ENCODE results near the gene CLEC11A.
A peak's percentile ranks its signal among the peaks of the same experiment; 100 is the strongest.

CLEC11A gene

GRCh38 chr19:50723069-50723468 lies at the start of gene CLEC11A:
CLEC11A (plus strand) TSS chr19:50723364; CDS start chr19:50723526, 162 bp downstream.
- Mint-ChIP-seq H3K36me3 (ENCODE audit: insufficient read depth) (peaks cover 2% of the 10 kb centered on the region), H3K9me3 (no peaks in the 10 kb centered on the region), H3K4me3 (peak within 1 kb of the TSS; percentile 75), H3K4me1 (peaks cover 22% of the 10 kb centered on the region), H3K27me3 (peaks cover 72% of the 10 kb centered on the region), H3K27ac (ENCODE audit: low read depth) (no peak within 1 kb of the TSS)
- ATAC-seq (replicated peaks; ENCODE audit: extremely low read depth, poor library complexity, severe bottlenecking) (no peak), DNase-seq (ENCODE audit: low spot score in 2 of 2) (no peak)

DNA sequence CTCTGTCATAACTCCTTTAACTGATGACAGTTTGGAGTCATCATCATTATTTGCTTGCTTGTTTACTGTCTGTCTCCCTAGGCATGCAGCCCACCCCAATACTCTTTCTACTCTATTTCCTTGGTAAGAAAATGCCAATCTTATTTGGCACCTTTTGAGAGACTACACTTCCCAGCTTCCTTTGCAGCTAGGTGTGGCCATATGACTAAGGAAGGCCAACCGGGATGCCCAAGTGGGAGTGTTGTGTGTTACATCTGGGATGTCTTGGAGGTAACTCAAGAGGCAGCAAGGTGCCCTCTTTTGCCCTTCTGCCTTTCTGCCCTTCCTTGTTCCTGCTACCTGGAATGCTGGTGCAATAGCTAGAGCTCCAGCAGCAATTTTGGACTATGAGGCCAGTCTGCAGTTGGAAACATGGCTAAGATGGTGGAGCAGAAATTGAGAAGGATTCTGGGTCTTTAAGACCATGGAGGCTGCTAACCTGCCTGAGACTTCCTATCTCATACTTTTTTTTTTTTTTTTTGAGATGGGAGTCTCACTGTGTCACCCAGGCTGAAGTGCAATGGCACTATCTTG lies 46.5 kb upstream of the CLEC11A start:
- peaks cover 4% of the 10 kb centered on the region for H3K36me3 Mint-ChIP-seq (ENCODE audit: insufficient read depth)
- no peak overlapping the region for H3K27ac Mint-ChIP-seq (ENCODE audit: low read depth)
- peaks cover 15% of the 10 kb centered on the region for H3K4me1 Mint-ChIP-seq
- ATAC-seq (replicated peaks; ENCODE audit: extremely low read depth, poor library complexity, severe bottlenecking) (no peak), DNase-seq (ENCODE audit: low spot score in 2 of 2) (no peak)
- peaks cover 5% of the 10 kb centered on the region for H3K9me3 Mint-ChIP-seq
- H3K27me3 Mint-ChIP-seq: peaks cover 84% of the 10 kb centered on the region
- H3K4me3 Mint-ChIP-seq: no peak overlapping the region

DNA sequence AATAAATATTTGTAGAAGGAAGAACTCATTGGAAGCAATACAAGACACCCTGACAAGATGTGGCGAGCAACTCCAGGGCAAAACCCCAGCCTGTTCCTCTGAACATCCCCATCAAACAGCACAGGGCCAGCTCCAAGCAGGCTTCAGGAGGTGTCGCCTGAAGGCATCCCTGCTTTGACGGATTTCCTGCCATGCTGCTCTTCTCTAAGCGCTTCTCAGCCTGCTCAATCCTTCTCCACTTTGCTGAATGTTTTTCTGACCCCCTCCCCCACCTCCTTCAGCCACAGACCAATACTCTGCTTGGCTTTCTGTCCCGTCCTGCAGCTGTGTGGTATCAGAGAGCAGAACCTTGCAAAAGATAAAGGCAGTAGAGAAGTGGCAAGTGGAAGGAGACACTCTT lies 45.5 kb upstream of the CLEC11A start:
- peaks cover 15% of the 10 kb centered on the region for H3K4me1 Mint-ChIP-seq
- no peak overlapping the region for H3K27ac Mint-ChIP-seq (ENCODE audit: low read depth)
- H3K36me3 Mint-ChIP-seq (ENCODE audit: insufficient read depth): peaks cover 4% of the 10 kb centered on the region
- H3K27me3 Mint-ChIP-seq: peaks cover 83% of the 10 kb centered on the region
- H3K4me3 Mint-ChIP-seq: no peak overlapping the region
- peaks cover 5% of the 10 kb centered on the region for H3K9me3 Mint-ChIP-seq
- ATAC-seq (replicated peaks; ENCODE audit: extremely low read depth, poor library complexity, severe bottlenecking): no peak
- DNase-seq (ENCODE audit: low spot score in 2 of 2): no peak

DNA sequence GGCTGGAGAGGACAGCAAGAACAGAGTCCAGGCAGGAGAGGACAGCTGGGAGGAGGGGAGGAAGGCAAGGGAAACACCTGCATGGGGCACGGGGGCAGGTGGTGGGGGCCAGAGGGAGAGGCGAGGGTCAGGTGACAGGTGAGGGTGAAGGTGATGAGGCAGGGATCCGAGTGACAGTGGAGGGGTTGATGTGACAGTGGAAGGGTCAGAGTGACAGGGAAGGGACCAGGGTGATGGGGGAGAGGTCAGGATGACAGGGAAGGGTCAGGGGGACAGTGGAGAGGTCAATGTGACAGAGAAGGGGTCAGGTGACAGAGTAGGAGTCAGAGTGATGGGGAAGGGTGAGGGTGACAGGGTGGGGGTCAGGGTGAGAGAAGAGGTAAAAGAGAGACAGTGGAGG lies 44.8 kb upstream of the CLEC11A start:
- Mint-ChIP-seq H3K36me3 (ENCODE audit: insufficient read depth) (peaks cover 4% of the 10 kb centered on the region), H3K27ac (ENCODE audit: low read depth) (no peak overlapping the region), H3K4me3 (no peak overlapping the region), H3K27me3 (peaks cover 80% of the 10 kb centered on the region), H3K4me1 (peaks cover 15% of the 10 kb centered on the region), H3K9me3 (peaks cover 5% of the 10 kb centered on the region)
- DNase-seq (ENCODE audit: low spot score in 2 of 2) (no peak), ATAC-seq (replicated peaks; ENCODE audit: extremely low read depth, poor library complexity, severe bottlenecking) (no peak)

DNA sequence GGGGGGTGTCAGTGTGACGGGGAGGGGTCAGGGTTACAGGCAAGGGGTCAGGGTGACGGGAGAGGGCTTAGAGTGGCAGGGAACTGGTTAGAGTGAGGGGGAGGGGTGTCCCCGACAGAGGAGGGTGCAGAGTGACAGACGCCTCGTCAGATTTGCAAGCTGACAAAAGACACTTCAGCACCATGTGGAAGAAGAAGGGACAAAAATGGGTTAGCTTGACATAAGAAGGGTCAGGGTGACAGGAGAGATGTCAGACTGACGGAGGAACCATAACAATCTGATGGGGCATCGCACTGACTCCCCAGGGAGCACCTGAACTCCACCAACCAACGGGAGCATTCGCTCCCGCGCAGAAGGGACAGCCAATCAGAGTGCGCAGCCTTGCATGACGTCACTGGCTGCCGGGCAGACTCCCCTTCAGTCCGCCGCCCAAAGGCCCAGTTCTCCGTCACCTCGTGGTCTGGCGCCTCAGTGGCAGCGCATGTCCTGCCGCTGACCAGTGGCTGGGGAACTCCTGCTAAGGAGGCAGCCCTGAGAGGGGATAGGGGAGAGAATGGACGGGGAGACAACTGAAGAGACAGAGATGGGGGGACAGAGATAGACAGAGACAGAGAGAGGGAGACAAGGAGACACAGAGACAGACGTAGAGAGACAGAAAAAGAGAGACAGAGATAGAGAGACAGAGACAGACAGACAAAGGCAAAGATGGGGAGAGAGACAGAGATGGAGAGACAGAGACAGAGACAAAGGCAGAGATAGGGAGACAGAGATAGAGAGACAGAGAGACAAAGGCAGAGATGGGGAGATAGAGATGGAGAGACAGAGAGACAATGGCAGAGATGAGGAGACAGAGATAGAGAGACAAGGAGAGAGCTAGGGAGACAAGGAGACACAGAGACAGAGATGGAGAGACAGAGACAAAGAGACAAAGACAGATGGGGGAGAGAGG lies 43.7 kb upstream of the CLEC11A start:
- ATAC-seq (replicated peaks; ENCODE audit: extremely low read depth, poor library complexity, severe bottlenecking) (peak; percentile 71), DNase-seq (ENCODE audit: low spot score in 2 of 2) (peak; percentile 58 to 60)
- Mint-ChIP-seq H3K4me3 (no peak overlapping the region), H3K27ac (ENCODE audit: low read depth) (no peak overlapping the region), H3K27me3 (peaks cover 80% of the 10 kb centered on the region), H3K9me3 (peaks cover 5% of the 10 kb centered on the region), H3K36me3 (ENCODE audit: insufficient read depth) (peaks cover 4% of the 10 kb centered on the region), H3K4me1 (peaks cover 15% of the 10 kb centered on the region)

GRCh38 chr19:50686310-50687032 lies 36.7 kb upstream of the CLEC11A start:
- H3K36me3 Mint-ChIP-seq (ENCODE audit: insufficient read depth): peaks cover 2% of the 10 kb centered on the region
- no peak overlapping the region for H3K4me3 Mint-ChIP-seq
- no peaks in the 10 kb centered on the region for H3K9me3 Mint-ChIP-seq
- no peaks in the 10 kb centered on the region for H3K4me1 Mint-ChIP-seq
- ATAC-seq (replicated peaks; ENCODE audit: extremely low read depth, poor library complexity, severe bottlenecking) (no peak), DNase-seq (ENCODE audit: low spot score in 2 of 2) (no peak)
- H3K27me3 Mint-ChIP-seq: peaks cover 69% of the 10 kb centered on the region
- no peak overlapping the region for H3K27ac Mint-ChIP-seq (ENCODE audit: low read depth)

- H3K27me3 Mint-ChIP-seq: peaks cover 74% of the 10 kb centered on the region
- peaks cover 6% of the 10 kb centered on the region for H3K36me3 Mint-ChIP-seq (ENCODE audit: insufficient read depth)
- H3K27ac Mint-ChIP-seq (ENCODE audit: low read depth): no peak overlapping the region
- H3K9me3 Mint-ChIP-seq: no peaks in the 10 kb centered on the region
- ATAC-seq (replicated peaks; ENCODE audit: extremely low read depth, poor library complexity, severe bottlenecking) (no peak), DNase-seq (ENCODE audit: low spot score in 2 of 2) (no peak)
- H3K4me1 Mint-ChIP-seq: no peaks in the 10 kb centered on the region
- H3K4me3 Mint-ChIP-seq: no peak overlapping the region
These were observed 34.4 kb upstream of the CLEC11A start for GRCh38 chr19:50688766-50689165.

DNA sequence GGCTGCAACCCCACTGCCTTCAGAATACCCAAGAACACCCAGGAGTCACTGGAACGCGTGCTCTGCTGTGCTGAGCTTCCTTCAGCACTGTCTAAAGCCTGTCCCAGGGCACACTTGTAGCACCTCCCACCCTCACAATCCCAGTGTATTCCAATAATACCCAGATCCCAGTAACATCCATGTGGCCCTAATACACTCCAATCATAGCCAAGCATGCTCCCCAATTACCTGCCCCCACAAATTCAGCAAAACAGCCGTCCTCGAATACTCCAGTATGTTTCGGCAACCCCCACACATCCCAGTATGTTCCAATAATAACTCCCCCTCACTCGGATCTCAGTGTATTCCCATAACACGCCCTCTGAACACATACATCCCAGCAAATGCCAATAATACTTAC lies 32.7 kb upstream of the CLEC11A start:
- ATAC-seq (replicated peaks; ENCODE audit: extremely low read depth, poor library complexity, severe bottlenecking): no peak
- Mint-ChIP-seq H3K9me3 (no peaks in the 10 kb centered on the region), H3K4me3 (no peak overlapping the region), H3K27ac (ENCODE audit: low read depth) (no peak overlapping the region), H3K27me3 (peaks cover 65% of the 10 kb centered on the region), H3K36me3 (ENCODE audit: insufficient read depth) (peaks cover 6% of the 10 kb centered on the region), H3K4me1 (no peaks in the 10 kb centered on the region)
- DNase-seq (ENCODE audit: low spot score in 2 of 2): no peak

- Mint-ChIP-seq H3K9me3 (no peaks in the 10 kb centered on the region), H3K4me1 (no peaks in the 10 kb centered on the region), H3K27me3 (peaks cover 80% of the 10 kb centered on the region), H3K36me3 (ENCODE audit: insufficient read depth) (peaks cover 5% of the 10 kb centered on the region), H3K27ac (ENCODE audit: low read depth) (no peak overlapping the region), H3K4me3 (no peak overlapping the region)
- ATAC-seq (replicated peaks; ENCODE audit: extremely low read depth, poor library complexity, severe bottlenecking) (no peak), DNase-seq (ENCODE audit: low spot score in 2 of 2) (no peak)
These were observed 29.8 kb upstream of the CLEC11A start for GRCh38 chr19:50693064-50693975.

GRCh38 chr19:50694815-50695145 lies 28.4 kb upstream of the CLEC11A start:
- H3K4me1 Mint-ChIP-seq: no peaks in the 10 kb centered on the region
- no peak for DNase-seq (ENCODE audit: low spot score in 2 of 2)
- H3K4me3 Mint-ChIP-seq: no peak overlapping the region
- no peak for ATAC-seq (replicated peaks; ENCODE audit: extremely low read depth, poor library complexity, severe bottlenecking)
- H3K36me3 Mint-ChIP-seq (ENCODE audit: insufficient read depth): peaks cover 5% of the 10 kb centered on the region
- H3K27ac Mint-ChIP-seq (ENCODE audit: low read depth): no peak overlapping the region
- no peaks in the 10 kb centered on the region for H3K9me3 Mint-ChIP-seq
- H3K27me3 Mint-ChIP-seq: peaks cover 85% of the 10 kb centered on the region

GRCh38 chr19:50695251-50696093 lies 27.7 kb upstream of the CLEC11A start:
- peaks cover 86% of the 10 kb centered on the region for H3K27me3 Mint-ChIP-seq
- H3K4me1 Mint-ChIP-seq: no peaks in the 10 kb centered on the region
- no peak overlapping the region for H3K27ac Mint-ChIP-seq (ENCODE audit: low read depth)
- ATAC-seq (replicated peaks; ENCODE audit: extremely low read depth, poor library complexity, severe bottlenecking) (no peak), DNase-seq (ENCODE audit: low spot score in 2 of 2) (no peak)
- no peaks in the 10 kb centered on the region for H3K9me3 Mint-ChIP-seq
- no peak overlapping the region for H3K4me3 Mint-ChIP-seq
- H3K36me3 Mint-ChIP-seq (ENCODE audit: insufficient read depth): peaks cover 5% of the 10 kb centered on the region
